Mucosa of gallbladder (tissue), 1 donor: ENCODE measurements around the gene DNAJC7. TPM values are rescaled to one million over a fixed set of nuclear protein-coding genes. Genes with fewer than 3 reads are reported as not detected.

Experiments used
- total RNA-seq: library from RNA; stranded (reverse); gene quantifications from one replicate; pipeline ENCODE4 v1.2.1, GENCODE V29; 2021
- donor health status: DM: no; HTN: no; CAD: no.

The DNAJC7 gene
- total RNA-seq, 1 donor from 2014 or later = 69.8 TPM

Other genes starting within 250 kb of the DNAJC7 start
- 201 TPM for gene JUP, start 230.7 kb downstream of the DNAJC7 start, total RNA-seq
- 24.1 TPM for gene P3H4, start 205.5 kb downstream of the DNAJC7 start, total RNA-seq
- 59.2 TPM for gene FKBP10, start 204.4 kb downstream of the DNAJC7 start, total RNA-seq
- gene NT5C3B, start 181.2 kb downstream of the DNAJC7 start, total RNA-seq = 39.6 TPM
- gene KLHL10, start 179.6 kb downstream of the DNAJC7 start, total RNA-seq = 0.29 TPM
- gene KLHL11, start 152.0 kb downstream of the DNAJC7 start, total RNA-seq = 14.0 TPM
- 127 TPM for gene ACLY, start 98.5 kb downstream of the DNAJC7 start, total RNA-seq
- 1.6 TPM for gene ODAD4, start 86.8 kb downstream of the DNAJC7 start, total RNA-seq
- gene CNP, start 50.6 kb downstream of the DNAJC7 start, total RNA-seq = 65.9 TPM
- gene NKIRAS2, start 2.7 kb upstream of the DNAJC7 start, total RNA-seq = 31.1 TPM
- gene C17orf113, start 33.2 kb upstream of the DNAJC7 start, total RNA-seq = 1.6 TPM
- 0.32 TPM for gene ZNF385C, start 81.0 kb upstream of the DNAJC7 start, total RNA-seq
- 26.8 TPM for gene DHX58, start 95.3 kb upstream of the DNAJC7 start, total RNA-seq
- gene KAT2A, start 103.9 kb upstream of the DNAJC7 start, total RNA-seq = 58.4 TPM
- 0.29 TPM for gene HSPB9, start 105.4 kb upstream of the DNAJC7 start, total RNA-seq
- gene RAB5C, start 137.6 kb upstream of the DNAJC7 start, total RNA-seq = 150 TPM
- 0.06 TPM for gene KCNH4, start 163.7 kb upstream of the DNAJC7 start, total RNA-seq
- not detected for gene HCRT, start 168.0 kb upstream of the DNAJC7 start, total RNA-seq
- gene GHDC, start 177.1 kb upstream of the DNAJC7 start, total RNA-seq = 34.4 TPM